Measurements from ENCODE around the gene PCDH7. TPM values are rescaled to one million over a fixed set of nuclear protein-coding genes. Genes with fewer than 3 reads are reported as not detected.

The PCDH7 gene
- total and polyA plus RNA-seq, 12 donors, result 9.4 to 164 (median 59.4) TPM

GRCh38 chr4:30722359-30723200 lies 2.4 kb downstream of the PCDH7 start:
- peak overlapping the region; percentile 18 to 79 (median 58) for H3K4me3 ChIP-seq
- H3K9me3 ChIP-seq, result no peaks in the 10 kb centered on the region
- H3K4me1 ChIP-seq, result peaks cover 0 to 37% (median 23%) of the 10 kb centered on the region in 9 donors
- 6 to 10% methylated on average over 77 of the region's 77 CpGs for WGBS, 2 donors
- intact Hi-C loops (cut with DNase I), result loop anchor here in 2 of 10 donors (5.0 to 10.0 kb wide), 2 partner anchors 300 to 302 kb away; no protein-coding TSS in a partner anchor
- TF ChIP-seq CTCF (IDR thresholded peaks at IDR 0.05), result no peak
- peak overlapping the region in 6 of 10 donors; percentile 14 to 87 (median 66) for H3K27ac ChIP-seq
- H3K27me3 ChIP-seq, result peaks cover 0 to 68% (median 63%) of the 10 kb centered on the region in 7 donors
- DNase-seq, result peak in 1 of 2 donors; percentile 32
- no peak for ATAC-seq
- no peaks in the 10 kb centered on the region for H3K36me3 ChIP-seq

- TF ChIP-seq CTCF (IDR thresholded peaks at IDR 0.05), result no peak
- ATAC-seq (no peak), DNase-seq (no peak)
- Histone ChIP-seq H3K27ac (peak overlapping the region in 5 of 10 donors; percentile 35 to 87 (median 51)), H3K4me1 (peaks cover 0 to 29% (median 16%) of the 10 kb centered on the region in 9 donors), H3K9me3 (no peaks in the 10 kb centered on the region), H3K27me3 (peaks cover 0 to 60% (median 57%) of the 10 kb centered on the region in 7 donors), H3K4me3 (peak overlapping the region in 9 of 10 donors; percentile 39 to 79 (median 60)), H3K36me3 (no peaks in the 10 kb centered on the region)
- 22 to 27% methylated on average over 15 of the region's 15 CpGs for whole genome bisulfite sequencing, 2 donors
- intact Hi-C loops (cut with DNase I), result loop anchor here in 2 of 10 donors (5.0 to 10.0 kb wide), 2 partner anchors 299 to 301 kb away; no protein-coding TSS in a partner anchor
Observed at GRCh38 chr4:30723201-30723955, 3.2 kb downstream of the PCDH7 start.

GRCh38 chr4:30724247-30724646 lies 4.1 kb downstream of the PCDH7 start:
- peak overlapping the region in 4 of 10 donors; percentile 28 to 81 (median 32) for H3K27ac ChIP-seq
- peak overlapping the region in 9 of 10 donors; percentile 8 to 79 (median 60) for H3K4me3 ChIP-seq
- peaks cover 0 to 52% (median 48%) of the 10 kb centered on the region in 7 donors for H3K27me3 ChIP-seq
- intact Hi-C loops (cut with DNase I), result loop anchor here in 2 of 10 donors (5.0 to 10.0 kb wide), 2 partner anchors 298 to 301 kb away; no protein-coding TSS in a partner anchor
- WGBS, 2 donors, result 39 to 41% methylated on average over 4 of the region's 4 CpGs
- H3K36me3 ChIP-seq, result no peaks in the 10 kb centered on the region
- ATAC-seq, result no peak
- no peak for TF ChIP-seq CTCF (IDR thresholded peaks at IDR 0.05)
- no peak for DNase-seq
- H3K9me3 ChIP-seq, result no peaks in the 10 kb centered on the region
- peaks cover 0 to 22% (median 11%) of the 10 kb centered on the region in 9 donors for H3K4me1 ChIP-seq

- Histone ChIP-seq H3K36me3 (no peaks in the 10 kb centered on the region), H3K4me1 (peaks cover 0 to 18% (median 11%) of the 10 kb centered on the region in 9 donors), H3K4me3 (peak overlapping the region in 7 of 10 donors; percentile 39 to 79 (median 61)), H3K27ac (peak overlapping the region in 1 of 10 donors; percentile 18), H3K27me3 (peaks cover 0 to 40% (median 37%) of the 10 kb centered on the region in 7 donors), H3K9me3 (no peaks in the 10 kb centered on the region)
- DNase-seq (no peak), ATAC-seq (no peak)
- 32 to 47% methylated on average over 2 of the region's 2 CpGs for WGBS, 2 donors
- TF ChIP-seq CTCF (IDR thresholded peaks at IDR 0.05), result no peak
- intact Hi-C loops (cut with DNase I), result loop anchor here in 1 of 10 donors (10.0 kb wide), 1 partner anchor 299 kb away; no protein-coding TSS in a partner anchor
Observed at GRCh38 chr4:30725562-30725961, 5.4 kb downstream of the PCDH7 start.
